ENCODE measurements around the gene AMOTL2.
A peak's percentile ranks its signal among the peaks of the same experiment; 100 is the strongest.

The AMOTL2 gene

GRCh38 chr3:134325706-134326105, 48.5 kb downstream of the AMOTL2 start:
- Histone ChIP-seq H3K4ac (ENCODE audit: low read depth in 1 of 2, low read length in 2 of 2) (peak overlapping the region; percentile 19 to 69), H3K4me1 (ENCODE audit: control insufficient read depth, insufficient read depth, low read depth, low read length) (peaks cover 34% of the 10 kb centered on the region), H3K79me1 (replicated peaks; ENCODE audit: low read length, poor library complexity, severe bottlenecking) (no peaks in the 10 kb centered on the region), H2BK120ac (ENCODE audit: low read depth, low read length) (peak overlapping the region; percentile 83), H3K4me3 (ENCODE audit: insufficient read depth in 1 of 2, low read depth in 1 of 2, low read length in 2 of 2) (peak overlapping the region in 1 of 2 experiments; percentile 9), H3K27ac (ENCODE audit: low read length, poor library complexity, severe bottlenecking) (peak overlapping the region; percentile 99), H3K14ac (ENCODE audit: low read length in 2 of 2) (no peak overlapping the region), H2BK15ac (ENCODE audit: low read depth, poor library complexity, severe bottlenecking) (peak overlapping the region; percentile 87), H3K18ac (ENCODE audit: low read depth in 1 of 2, low read length in 2 of 2) (peak overlapping the region; percentile 50 to 83), H2AK5ac (ENCODE audit: low read length, severe bottlenecking) (peak overlapping the region; percentile 94), H2BK12ac (ENCODE audit: low read length in 2 of 2) (peak overlapping the region; percentile 64 to 88), H4K8ac (ENCODE audit: low read length) (peak overlapping the region; percentile 21), H4K91ac (ENCODE audit: low read length) (peak overlapping the region; percentile 58), H2AFZ (ENCODE audit: low read depth, low read length) (no peak overlapping the region), H3K9ac (ENCODE audit: low read length) (no peak overlapping the region), H3K9me3 (ENCODE audit: control insufficient read depth, low read length) (no peaks in the 10 kb centered on the region), H3K23ac (ENCODE audit: low read length in 2 of 2) (no peak overlapping the region), H3K36me3 (ENCODE audit: control insufficient read depth in 1 of 2, insufficient read depth in 2 of 2, low read depth in 1 of 2, low read length in 2 of 2) (no peaks in the 10 kb centered on the region), H2BK5ac (ENCODE audit: low read depth, low read length, poor library complexity, severe bottlenecking) (peak overlapping the region; percentile 90), H3K27me3 (ENCODE audit: control insufficient read depth in 1 of 2, insufficient read depth in 1 of 2, low read length in 2 of 2) (no peaks in the 10 kb centered on the region), H3K4me2 (ENCODE audit: low read length, poor library complexity, severe bottlenecking) (no peak overlapping the region)
- DNase-seq, result no peak
- 78% methylated on average over 5 of the region's 5 CpGs for WGBS

- peak overlapping the region; percentile 94 for H2AK5ac ChIP-seq (ENCODE audit: low read length, severe bottlenecking)
- no peaks in the 10 kb centered on the region for H3K9me3 ChIP-seq (ENCODE audit: control insufficient read depth, low read length)
- H2BK12ac ChIP-seq (ENCODE audit: low read length in 2 of 2), result peak overlapping the region; percentile 64 to 93
- H3K18ac ChIP-seq (ENCODE audit: low read depth in 1 of 2, low read length in 2 of 2), result peak overlapping the region; percentile 5 to 68
- H4K91ac ChIP-seq (ENCODE audit: low read length), result peak overlapping the region; percentile 78
- no peak overlapping the region for H3K4me2 ChIP-seq (ENCODE audit: low read length, poor library complexity, severe bottlenecking)
- H3K4ac ChIP-seq (ENCODE audit: low read depth in 1 of 2, low read length in 2 of 2), result peak overlapping the region in 1 of 2 experiments; percentile 20
- H3K27me3 ChIP-seq (ENCODE audit: control insufficient read depth in 1 of 2, insufficient read depth in 1 of 2, low read length in 2 of 2), result no peaks in the 10 kb centered on the region
- H3K27ac ChIP-seq (ENCODE audit: low read length, poor library complexity, severe bottlenecking), result peak overlapping the region; percentile 99
- no peak overlapping the region for H3K23ac ChIP-seq (ENCODE audit: low read length in 2 of 2)
- H3K14ac ChIP-seq (ENCODE audit: low read length in 2 of 2), result no peak overlapping the region
- 92% methylated on average over 1 of the region's 1 CpG for WGBS
- H3K79me1 ChIP-seq (replicated peaks; ENCODE audit: low read length, poor library complexity, severe bottlenecking), result no peaks in the 10 kb centered on the region
- peak overlapping the region; percentile 15 for H2BK15ac ChIP-seq (ENCODE audit: low read depth, poor library complexity, severe bottlenecking)
- no peak for DNase-seq
- no peak overlapping the region for H2BK5ac ChIP-seq (ENCODE audit: low read depth, low read length, poor library complexity, severe bottlenecking)
- H3K9ac ChIP-seq (ENCODE audit: low read length), result no peak overlapping the region
- H2AFZ ChIP-seq (ENCODE audit: low read depth, low read length), result no peak overlapping the region
- H3K36me3 ChIP-seq (ENCODE audit: control insufficient read depth in 1 of 2, insufficient read depth in 2 of 2, low read depth in 1 of 2, low read length in 2 of 2), result no peaks in the 10 kb centered on the region
- peak overlapping the region; percentile 77 for H4K8ac ChIP-seq (ENCODE audit: low read length)
- no peak overlapping the region for H3K4me3 ChIP-seq (ENCODE audit: insufficient read depth in 1 of 2, low read depth in 1 of 2, low read length in 2 of 2)
- peaks cover 36% of the 10 kb centered on the region for H3K4me1 ChIP-seq (ENCODE audit: control insufficient read depth, insufficient read depth, low read depth, low read length)
- no peak overlapping the region for H2BK120ac ChIP-seq (ENCODE audit: low read depth, low read length)
Observed at GRCh38 chr3:134325061-134325705, 49.1 kb downstream of the AMOTL2 start.

DNA sequence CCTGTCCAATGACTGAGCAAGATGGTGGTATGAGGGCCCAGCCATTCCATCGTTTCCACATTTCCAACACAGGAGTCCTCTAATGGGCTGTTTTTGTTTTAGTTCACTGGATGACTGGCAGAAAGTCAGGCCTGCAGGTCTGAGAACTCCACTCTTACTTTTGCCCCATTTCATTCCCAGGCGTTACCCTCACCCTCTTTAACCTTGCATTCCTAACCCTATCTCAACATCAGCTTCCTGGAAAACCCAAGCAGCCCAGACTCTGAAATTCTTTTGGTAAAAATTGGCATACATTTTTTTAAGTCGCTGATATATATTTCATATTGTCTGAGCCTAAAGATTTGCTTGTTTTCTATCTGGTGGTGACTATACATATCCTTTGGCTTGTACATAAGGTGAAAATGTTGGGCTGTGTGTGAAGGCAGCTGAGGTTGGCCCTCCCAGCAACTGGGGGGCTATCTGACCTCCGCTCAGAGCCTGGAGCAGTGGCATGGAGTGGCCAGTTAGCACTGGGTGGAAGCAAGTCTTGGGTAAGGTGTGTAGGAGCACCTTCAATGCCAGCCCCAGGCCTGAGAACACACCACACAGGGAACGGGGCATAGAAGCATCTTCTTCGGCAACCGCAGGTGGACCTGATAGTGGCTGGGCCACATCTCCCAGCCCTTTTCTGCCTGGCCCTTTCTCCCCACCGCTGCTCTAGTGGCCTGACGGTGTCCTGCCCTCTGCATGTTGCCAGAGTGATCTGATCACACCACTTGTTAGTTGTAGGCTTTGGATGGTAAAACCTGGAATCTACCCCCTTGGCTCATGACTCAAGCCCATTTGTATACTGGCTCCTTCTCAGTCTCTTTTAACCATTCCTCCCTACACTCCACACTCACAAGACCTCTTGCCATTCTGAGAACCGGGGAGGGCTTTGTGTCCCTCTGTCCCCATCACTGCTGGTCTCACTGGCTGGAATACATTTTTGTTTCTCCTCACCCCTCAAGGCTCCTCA, 50.0 kb downstream of the AMOTL2 start:
- no peak overlapping the region for H3K27ac ChIP-seq (ENCODE audit: low read length, poor library complexity, severe bottlenecking)
- peak overlapping the region; percentile 14 for H4K91ac ChIP-seq (ENCODE audit: low read length)
- no peaks in the 10 kb centered on the region for H3K36me3 ChIP-seq (ENCODE audit: control insufficient read depth in 1 of 2, insufficient read depth in 2 of 2, low read depth in 1 of 2, low read length in 2 of 2)
- peak overlapping the region; percentile 44 for H2BK15ac ChIP-seq (ENCODE audit: low read depth, poor library complexity, severe bottlenecking)
- DNase-seq, result no peak
- H3K4me1 ChIP-seq (ENCODE audit: control insufficient read depth, insufficient read depth, low read depth, low read length), result peaks cover 30% of the 10 kb centered on the region
- H3K4ac ChIP-seq (ENCODE audit: low read depth in 1 of 2, low read length in 2 of 2), result peak overlapping the region in 1 of 2 experiments; percentile 80
- H2BK5ac ChIP-seq (ENCODE audit: low read depth, low read length, poor library complexity, severe bottlenecking), result no peak overlapping the region
- H2AK5ac ChIP-seq (ENCODE audit: low read length, severe bottlenecking), result peak overlapping the region; percentile 94
- no peak overlapping the region for H3K4me2 ChIP-seq (ENCODE audit: low read length, poor library complexity, severe bottlenecking)
- H3K4me3 ChIP-seq (ENCODE audit: insufficient read depth in 1 of 2, low read depth in 1 of 2, low read length in 2 of 2), result no peak overlapping the region
- no peak overlapping the region for H3K9ac ChIP-seq (ENCODE audit: low read length)
- peak overlapping the region in 1 of 2 experiments; percentile 5 for H3K14ac ChIP-seq (ENCODE audit: low read length in 2 of 2)
- peak overlapping the region; percentile 2 to 22 for H3K18ac ChIP-seq (ENCODE audit: low read depth in 1 of 2, low read length in 2 of 2)
- H3K27me3 ChIP-seq (ENCODE audit: control insufficient read depth in 1 of 2, insufficient read depth in 1 of 2, low read length in 2 of 2), result no peaks in the 10 kb centered on the region
- no peak overlapping the region for H3K23ac ChIP-seq (ENCODE audit: low read length in 2 of 2)
- 95% methylated on average over 10 of the region's 10 CpGs for WGBS
- no peaks in the 10 kb centered on the region for H3K9me3 ChIP-seq (ENCODE audit: control insufficient read depth, low read length)
- H2AFZ ChIP-seq (ENCODE audit: low read depth, low read length), result no peak overlapping the region
- no peaks in the 10 kb centered on the region for H3K79me1 ChIP-seq (replicated peaks; ENCODE audit: low read length, poor library complexity, severe bottlenecking)
- H2BK120ac ChIP-seq (ENCODE audit: low read depth, low read length), result peak overlapping the region; percentile 35
- peak overlapping the region; percentile 4 to 57 for H2BK12ac ChIP-seq (ENCODE audit: low read length in 2 of 2)
- H4K8ac ChIP-seq (ENCODE audit: low read length), result peak overlapping the region; percentile 61

GRCh38 chr3:134322286-134322685, 52.0 kb downstream of the AMOTL2 start:
- Histone ChIP-seq H3K18ac (ENCODE audit: low read depth in 1 of 2, low read length in 2 of 2) (no peak overlapping the region), H3K23ac (ENCODE audit: low read length in 2 of 2) (no peak overlapping the region), H3K4me2 (ENCODE audit: low read length, poor library complexity, severe bottlenecking) (no peak overlapping the region), H2BK12ac (ENCODE audit: low read length in 2 of 2) (no peak overlapping the region), H2BK15ac (ENCODE audit: low read depth, poor library complexity, severe bottlenecking) (no peak overlapping the region), H2AK5ac (ENCODE audit: low read length, severe bottlenecking) (no peak overlapping the region), H3K4me3 (ENCODE audit: insufficient read depth in 1 of 2, low read depth in 1 of 2, low read length in 2 of 2) (no peak overlapping the region), H4K8ac (ENCODE audit: low read length) (no peak overlapping the region), H3K79me1 (replicated peaks; ENCODE audit: low read length, poor library complexity, severe bottlenecking) (no peaks in the 10 kb centered on the region), H3K4me1 (ENCODE audit: control insufficient read depth, insufficient read depth, low read depth, low read length) (peaks cover 26% of the 10 kb centered on the region), H3K9ac (ENCODE audit: low read length) (no peak overlapping the region), H2BK5ac (ENCODE audit: low read depth, low read length, poor library complexity, severe bottlenecking) (no peak overlapping the region), H3K9me3 (ENCODE audit: control insufficient read depth, low read length) (no peaks in the 10 kb centered on the region), H3K27me3 (ENCODE audit: control insufficient read depth in 1 of 2, insufficient read depth in 1 of 2, low read length in 2 of 2) (no peaks in the 10 kb centered on the region), H4K91ac (ENCODE audit: low read length) (no peak overlapping the region), H3K27ac (ENCODE audit: low read length, poor library complexity, severe bottlenecking) (no peak overlapping the region), H3K36me3 (ENCODE audit: control insufficient read depth in 1 of 2, insufficient read depth in 2 of 2, low read depth in 1 of 2, low read length in 2 of 2) (no peaks in the 10 kb centered on the region), H2BK120ac (ENCODE audit: low read depth, low read length) (no peak overlapping the region), H3K14ac (ENCODE audit: low read length in 2 of 2) (no peak overlapping the region), H2AFZ (ENCODE audit: low read depth, low read length) (no peak overlapping the region), H3K4ac (ENCODE audit: low read depth in 1 of 2, low read length in 2 of 2) (no peak overlapping the region)
- WGBS, result no CpG with 5 or more reads among the region's 1 CpG
- DNase-seq, result no peak
